ENCODE data around the gene MYOT.

Gene MYOT

GRCh38 chr5:137832416-137832815 lies 35.2 kb upstream of the MYOT start:
- Histone ChIP-seq H3K27me3 (ENCODE audit: control insufficient read depth in 1 of 2, insufficient read depth in 2 of 2, low read length in 2 of 2) (no peaks in the 10 kb centered on the region), H3K9ac (ENCODE audit: low read depth in 1 of 2, low read length in 2 of 2) (no peak overlapping the region), H3K27ac (ENCODE audit: low read depth, low read length) (no peak overlapping the region), H3K4me3 (ENCODE audit: low read depth in 1 of 2, low read length in 2 of 2) (no peak overlapping the region), H3K36me3 (ENCODE audit: control insufficient read depth in 1 of 2, insufficient read depth in 2 of 2, low read length in 2 of 2) (no peaks in the 10 kb centered on the region), H3K9me3 (ENCODE audit: control insufficient read depth in 1 of 2, low read length in 2 of 2) (no peaks in the 10 kb centered on the region), H3K4me1 (ENCODE audit: control insufficient read depth in 1 of 2, insufficient read depth in 2 of 2, low read length in 2 of 2) (no peaks in the 10 kb centered on the region)

GRCh38 chr5:137833463-137833862 lies 34.2 kb upstream of the MYOT start:
- H3K27me3 ChIP-seq (ENCODE audit: control insufficient read depth in 1 of 2, insufficient read depth in 2 of 2, low read length in 2 of 2) = no peaks in the 10 kb centered on the region
- no peak overlapping the region for H3K4me3 ChIP-seq (ENCODE audit: low read depth in 1 of 2, low read length in 2 of 2)
- H3K4me1 ChIP-seq (ENCODE audit: control insufficient read depth in 1 of 2, insufficient read depth in 2 of 2, low read length in 2 of 2) = peaks cover 0 to 9% of the 10 kb centered on the region in 2 donors
- H3K36me3 ChIP-seq (ENCODE audit: control insufficient read depth in 1 of 2, insufficient read depth in 2 of 2, low read length in 2 of 2) = no peaks in the 10 kb centered on the region
- no peak overlapping the region for H3K27ac ChIP-seq (ENCODE audit: low read depth, low read length)
- no peaks in the 10 kb centered on the region for H3K9me3 ChIP-seq (ENCODE audit: control insufficient read depth in 1 of 2, low read length in 2 of 2)
- no peak overlapping the region for H3K9ac ChIP-seq (ENCODE audit: low read depth in 1 of 2, low read length in 2 of 2)

- H3K27ac ChIP-seq (ENCODE audit: low read depth, low read length) = no peak overlapping the region
- no peaks in the 10 kb centered on the region for H3K36me3 ChIP-seq (ENCODE audit: control insufficient read depth in 1 of 2, insufficient read depth in 2 of 2, low read length in 2 of 2)
- no peak overlapping the region for H3K4me3 ChIP-seq (ENCODE audit: low read depth in 1 of 2, low read length in 2 of 2)
- peaks cover 0 to 14% of the 10 kb centered on the region in 2 donors for H3K4me1 ChIP-seq (ENCODE audit: control insufficient read depth in 1 of 2, insufficient read depth in 2 of 2, low read length in 2 of 2)
- no peaks in the 10 kb centered on the region for H3K27me3 ChIP-seq (ENCODE audit: control insufficient read depth in 1 of 2, insufficient read depth in 2 of 2, low read length in 2 of 2)
- H3K9me3 ChIP-seq (ENCODE audit: control insufficient read depth in 1 of 2, low read length in 2 of 2) = no peaks in the 10 kb centered on the region
- no peak overlapping the region for H3K9ac ChIP-seq (ENCODE audit: low read depth in 1 of 2, low read length in 2 of 2)
These were observed 33.1 kb upstream of the MYOT start for GRCh38 chr5:137834498-137835049.

GRCh38 chr5:137836298-137836697 lies 31.4 kb upstream of the MYOT start:
- H3K27ac ChIP-seq (ENCODE audit: low read depth, low read length) = no peak overlapping the region
- no peaks in the 10 kb centered on the region for H3K27me3 ChIP-seq (ENCODE audit: control insufficient read depth in 1 of 2, insufficient read depth in 2 of 2, low read length in 2 of 2)
- H3K4me3 ChIP-seq (ENCODE audit: low read depth in 1 of 2, low read length in 2 of 2) = no peak overlapping the region
- H3K36me3 ChIP-seq (ENCODE audit: control insufficient read depth in 1 of 2, insufficient read depth in 2 of 2, low read length in 2 of 2) = no peaks in the 10 kb centered on the region
- H3K9ac ChIP-seq (ENCODE audit: low read depth in 1 of 2, low read length in 2 of 2) = no peak overlapping the region
- no peaks in the 10 kb centered on the region for H3K9me3 ChIP-seq (ENCODE audit: control insufficient read depth in 1 of 2, low read length in 2 of 2)
- H3K4me1 ChIP-seq (ENCODE audit: control insufficient read depth in 1 of 2, insufficient read depth in 2 of 2, low read length in 2 of 2) = peaks cover 0 to 14% of the 10 kb centered on the region in 2 donors

GRCh38 chr5:137836997-137837396 lies 30.7 kb upstream of the MYOT start:
- H3K4me3 ChIP-seq (ENCODE audit: low read depth in 1 of 2, low read length in 2 of 2) = no peak overlapping the region
- H3K9me3 ChIP-seq (ENCODE audit: control insufficient read depth in 1 of 2, low read length in 2 of 2) = no peaks in the 10 kb centered on the region
- no peaks in the 10 kb centered on the region for H3K36me3 ChIP-seq (ENCODE audit: control insufficient read depth in 1 of 2, insufficient read depth in 2 of 2, low read length in 2 of 2)
- H3K4me1 ChIP-seq (ENCODE audit: control insufficient read depth in 1 of 2, insufficient read depth in 2 of 2, low read length in 2 of 2) = peaks cover 0 to 14% of the 10 kb centered on the region in 2 donors
- no peaks in the 10 kb centered on the region for H3K27me3 ChIP-seq (ENCODE audit: control insufficient read depth in 1 of 2, insufficient read depth in 2 of 2, low read length in 2 of 2)
- H3K27ac ChIP-seq (ENCODE audit: low read depth, low read length) = no peak overlapping the region
- no peak overlapping the region for H3K9ac ChIP-seq (ENCODE audit: low read depth in 1 of 2, low read length in 2 of 2)

GRCh38 chr5:137837491-137838394 lies 29.9 kb upstream of the MYOT start:
- no peaks in the 10 kb centered on the region for H3K36me3 ChIP-seq (ENCODE audit: control insufficient read depth in 1 of 2, insufficient read depth in 2 of 2, low read length in 2 of 2)
- no peak overlapping the region for H3K4me3 ChIP-seq (ENCODE audit: low read depth in 1 of 2, low read length in 2 of 2)
- no peak overlapping the region for H3K9ac ChIP-seq (ENCODE audit: low read depth in 1 of 2, low read length in 2 of 2)
- H3K27me3 ChIP-seq (ENCODE audit: control insufficient read depth in 1 of 2, insufficient read depth in 2 of 2, low read length in 2 of 2) = no peaks in the 10 kb centered on the region
- peaks cover 0 to 14% of the 10 kb centered on the region in 2 donors for H3K4me1 ChIP-seq (ENCODE audit: control insufficient read depth in 1 of 2, insufficient read depth in 2 of 2, low read length in 2 of 2)
- no peaks in the 10 kb centered on the region for H3K9me3 ChIP-seq (ENCODE audit: control insufficient read depth in 1 of 2, low read length in 2 of 2)
- no peak overlapping the region for H3K27ac ChIP-seq (ENCODE audit: low read depth, low read length)

- Histone ChIP-seq H3K9ac (ENCODE audit: low read depth in 1 of 2, low read length in 2 of 2) (no peak overlapping the region), H3K4me3 (ENCODE audit: low read depth in 1 of 2, low read length in 2 of 2) (no peak overlapping the region), H3K27ac (ENCODE audit: low read depth, low read length) (no peak overlapping the region), H3K4me1 (ENCODE audit: control insufficient read depth in 1 of 2, insufficient read depth in 2 of 2, low read length in 2 of 2) (peaks cover 0 to 14% of the 10 kb centered on the region in 2 donors), H3K36me3 (ENCODE audit: control insufficient read depth in 1 of 2, insufficient read depth in 2 of 2, low read length in 2 of 2) (no peaks in the 10 kb centered on the region), H3K9me3 (ENCODE audit: control insufficient read depth in 1 of 2, low read length in 2 of 2) (no peaks in the 10 kb centered on the region), H3K27me3 (ENCODE audit: control insufficient read depth in 1 of 2, insufficient read depth in 2 of 2, low read length in 2 of 2) (no peaks in the 10 kb centered on the region)
These were observed 28.7 kb upstream of the MYOT start for GRCh38 chr5:137838976-137839375.

- Histone ChIP-seq H3K27me3 (ENCODE audit: control insufficient read depth in 1 of 2, insufficient read depth in 2 of 2, low read length in 2 of 2) (no peaks in the 10 kb centered on the region), H3K4me1 (ENCODE audit: control insufficient read depth in 1 of 2, insufficient read depth in 2 of 2, low read length in 2 of 2) (peaks cover 0 to 14% of the 10 kb centered on the region in 2 donors), H3K27ac (ENCODE audit: low read depth, low read length) (no peak overlapping the region), H3K9ac (ENCODE audit: low read depth in 1 of 2, low read length in 2 of 2) (no peak overlapping the region), H3K9me3 (ENCODE audit: control insufficient read depth in 1 of 2, low read length in 2 of 2) (no peaks in the 10 kb centered on the region), H3K4me3 (ENCODE audit: low read depth in 1 of 2, low read length in 2 of 2) (no peak overlapping the region), H3K36me3 (ENCODE audit: control insufficient read depth in 1 of 2, insufficient read depth in 2 of 2, low read length in 2 of 2) (no peaks in the 10 kb centered on the region)
These were observed 25.4 kb upstream of the MYOT start for GRCh38 chr5:137842296-137842695.

- Histone ChIP-seq H3K4me3 (ENCODE audit: low read depth in 1 of 2, low read length in 2 of 2) (no peak overlapping the region), H3K4me1 (ENCODE audit: control insufficient read depth in 1 of 2, insufficient read depth in 2 of 2, low read length in 2 of 2) (peaks cover 0 to 5% of the 10 kb centered on the region in 2 donors), H3K27ac (ENCODE audit: low read depth, low read length) (no peak overlapping the region), H3K9me3 (ENCODE audit: control insufficient read depth in 1 of 2, low read length in 2 of 2) (no peaks in the 10 kb centered on the region), H3K9ac (ENCODE audit: low read depth in 1 of 2, low read length in 2 of 2) (no peak overlapping the region), H3K36me3 (ENCODE audit: control insufficient read depth in 1 of 2, insufficient read depth in 2 of 2, low read length in 2 of 2) (no peaks in the 10 kb centered on the region), H3K27me3 (ENCODE audit: control insufficient read depth in 1 of 2, insufficient read depth in 2 of 2, low read length in 2 of 2) (no peaks in the 10 kb centered on the region)
These were observed 23.9 kb upstream of the MYOT start for GRCh38 chr5:137843676-137844299.

- no peaks in the 10 kb centered on the region for H3K9me3 ChIP-seq (ENCODE audit: control insufficient read depth in 1 of 2, low read length in 2 of 2)
- H3K27me3 ChIP-seq (ENCODE audit: control insufficient read depth in 1 of 2, insufficient read depth in 2 of 2, low read length in 2 of 2) = no peaks in the 10 kb centered on the region
- H3K4me3 ChIP-seq (ENCODE audit: low read depth in 1 of 2, low read length in 2 of 2) = no peak overlapping the region
- no peaks in the 10 kb centered on the region for H3K36me3 ChIP-seq (ENCODE audit: control insufficient read depth in 1 of 2, insufficient read depth in 2 of 2, low read length in 2 of 2)
- H3K4me1 ChIP-seq (ENCODE audit: control insufficient read depth in 1 of 2, insufficient read depth in 2 of 2, low read length in 2 of 2) = no peaks in the 10 kb centered on the region
- H3K9ac ChIP-seq (ENCODE audit: low read depth in 1 of 2, low read length in 2 of 2) = no peak overlapping the region
- no peak overlapping the region for H3K27ac ChIP-seq (ENCODE audit: low read depth, low read length)
These were observed 22.2 kb upstream of the MYOT start for GRCh38 chr5:137845472-137845871.

All from duodenal mucosa (tissue), 2 donors.